Panc1 (cell line): Measurements from ENCODE around the gene MYRF. TPM values are rescaled to one million over a fixed set of nuclear protein-coding genes. Genes with fewer than 3 reads are reported as not detected.
A peak's percentile ranks its signal among the peaks of the same experiment; 100 is the strongest.

Experiments used
- ATAC-seq: fragments of 200-7000 bp; cut with Tn5 transposase; 2 replicates; pipeline ENCODE4 v1.9.1; 2020; ENCODE audit warnings: mild to moderate bottlenecking, moderate library complexity
- BruUV-seq: library from RNA; stranded (reverse); fragments of 400-500 nt; replicated peaks from 2 replicates; lab custom pipeline; 2021; lab: Mats Ljungman, UMichigan
- CTCF ChIA-PET: fragments of 300-600 bp; sonication (Branson Sonifier 250); formaldehyde crosslinking; loops from one replicate; lab custom pipeline; 2022; ENCODE audit warnings: antibody characterized with exemption; lab: Charles Lee
- POLR2A ChIA-PET: fragments of 300-600 bp; sonication (Branson Sonifier 250); formaldehyde crosslinking; loops from one replicate; lab custom pipeline; 2022; ENCODE audit warnings: antibody characterized with exemption; lab: Charles Lee
- DNase-seq: peaks from one replicate; pipeline ENCODE4 v3.0.0-alpha.2; 2010; ENCODE audit warnings: low read depth, low spot score
- H3K27ac ChIP-seq: 2 replicates; pipeline ENCODE4 v1.5.1; 2011; ENCODE audit warnings: mild to moderate bottlenecking, low read length, inconsistent platforms
- H3K27me3 ChIP-seq: fragments of 200-500 bp; sonication (Bioruptor generic); 2 replicates; pipeline ENCODE4 v1.6.0; 2014; ENCODE audit warnings: low read length, inconsistent platforms; ENCODE audit not compliant: control insufficient read depth, insufficient read depth
- H3K36me3 ChIP-seq: fragments of 200-500 bp; sonication (Bioruptor generic); 2 replicates; pipeline ENCODE4 v1.5.1; 2014; ENCODE audit warnings: inconsistent platforms, mild to moderate bottlenecking, low read length, moderate library complexity; ENCODE audit not compliant: control insufficient read depth, insufficient read depth
- H3K4me1 ChIP-seq: 2 replicates; pipeline ENCODE4 v1.5.1; 2011; ENCODE audit warnings: inconsistent platforms, mild to moderate bottlenecking, low read length, moderate library complexity; ENCODE audit not compliant: control insufficient read depth, insufficient read depth
- H3K4me3 ChIP-seq, 2 experiments: 2 replicates each; pipeline ENCODE4 v1.5.1; 2011 to 2012; ENCODE audit warnings: low read depth in 2 of 2, low read length in 2 of 2, mild to moderate bottlenecking in 2 of 2, inconsistent platforms in 1 of 2, moderate library complexity in 1 of 2
- H3K9me3 ChIP-seq: fragments of 200-500 bp; sonication (Bioruptor generic); 2 replicates; pipeline ENCODE4 v1.5.1; 2014; ENCODE audit warnings: low read depth, mild to moderate bottlenecking, inconsistent platforms, low read length, moderate library complexity; ENCODE audit not compliant: control insufficient read depth, insufficient read depth
- CTCF ChIP-seq: fragments of 450-650 bp; IDR thresholded peaks from 2 replicates; pipeline ENCODE4 v1.5.1; 2017; ENCODE audit warnings: mild to moderate bottlenecking
- POLR2AphosphoS5 ChIP-seq: IDR thresholded peaks from 2 replicates; pipeline ENCODE4 v1.6.1; 2012; ENCODE audit warnings: mild to moderate bottlenecking, low read depth, low read length, moderate library complexity
- REST ChIP-seq, 2 experiments: IDR thresholded peaks; 2 replicates each; pipeline ENCODE4 v1.6.1; 2011 to 2012; ENCODE audit warnings: low read depth in 2 of 2, control low read depth in 1 of 2, low read length in 1 of 2, mild to moderate bottlenecking in 1 of 2, moderate library complexity in 1 of 2; ENCODE audit not compliant: insufficient read depth in 1 of 2
- SIN3A ChIP-seq: IDR thresholded peaks from 2 replicates; pipeline ENCODE4 v1.6.1; 2012; ENCODE audit warnings: low read depth, mild to moderate bottlenecking, low read length, moderate library complexity, borderline replicate concordance; ENCODE audit not compliant: insufficient read depth
- TCF7L2 ChIP-seq: IDR thresholded peaks from 2 replicates; pipeline ENCODE4 v1.6.1; 2011; ENCODE audit warnings: mild to moderate bottlenecking, low read depth, low read length, inconsistent platforms
- in situ Hi-C: cut with HindIII; loops from 2 replicates; pipeline ENCODE4 v1.10.0; 2016; ENCODE audit warnings: low sequenced_read_pairs, low pct_unique_long_range_greater_than_20kb
- intact Hi-C: fragments of 100-400 bp; cut with micrococcal nuclease; formaldehyde crosslinking; loops from one replicate; pipeline ENCODE4 v1.10.0; 2022; ENCODE audit not compliant: unreplicated experiment
- total RNA-seq: library from RNA; stranded (reverse); gene quantifications from one replicate; pipeline ENCODE4 v1.2.1, GENCODE V29; 2021; ENCODE audit not compliant: unreplicated experiment

Gene MYRF
- total RNA-seq, 1 experiment from 2014 or later = 2.8 TPM

GRCh38 chr11:61792310-61793082 is 40.1 kb downstream of the MYRF start, which contains the start of the genes FEN1 and TMEM258:
Gene FEN1 (plus strand): TSS chr11:61792911. CDS start chr11:61795362, 2,451 bp downstream.
Gene TMEM258 (minus strand): TSS chr11:61792599. CDS start chr11:61792558, 41 bp downstream.
- Histone ChIP-seq H3K4me3 (peak within 1 kb of the TSS; percentile 99), H3K36me3 (peaks cover 7% of the 10 kb centered on the region; the same call in 1 of the 2 replicates), H3K4me1 (peaks cover 7% of the 10 kb centered on the region), H3K9me3 (no peaks in the 10 kb centered on the region), H3K27me3 (no peaks in the 10 kb centered on the region), H3K27ac (peak within 1 kb of the TSS; percentile 99)
- peak; percentile 95 for ATAC-seq
- TF ChIP-seq POLR2AphosphoS5 (peak; percentile 83), SIN3A (peak; percentile 73), REST (IDR thresholded peaks at IDR 0.05; ENCODE audit: insufficient read depth in 1 of 2, low read depth in 2 of 2, low read length in 1 of 2) (no peak)
- BruUV-seq = no TSS peak
- DNase-seq = peak; percentile 78
- intact Hi-C loops (no loop called here), in situ Hi-C loops (no loop called here)
- ChIA-PET POLR2A (interaction anchor here (0.6 to 1.4 kb wide), 3 partner anchors 23 to 425 kb away, joined by 3 to 4 read pairs (median 3); no protein-coding TSS in a partner anchor), CTCF (no interaction called here)

- in situ Hi-C loops = no loop called here
- TSS peak; percentile 83 for BruUV-seq
These were observed 40.8 kb downstream of the MYRF start for GRCh38 chr11:61793083-61793828.

More at GRCh38 chr11:61793083-61793828, 40.8 kb downstream of the MYRF start:
- Histone ChIP-seq H3K4me3 (peak overlapping the region; percentile 99), H3K4me1 (peaks cover 9% of the 10 kb centered on the region), H3K36me3 (peaks cover 7% of the 10 kb centered on the region; the same call in 1 of the 2 replicates), H3K27ac (peak overlapping the region; percentile 99), H3K27me3 (no peaks in the 10 kb centered on the region), H3K9me3 (no peaks in the 10 kb centered on the region)
- peak; percentile 64 for ATAC-seq
- intact Hi-C loops = no loop called here
- no peak for TF ChIP-seq REST (IDR thresholded peaks at IDR 0.05; ENCODE audit: insufficient read depth in 1 of 2, low read depth in 2 of 2, low read length in 1 of 2)
- TF ChIP-seq SIN3A = no peak
- TF ChIP-seq POLR2AphosphoS5 = no peak
- no peak for TF ChIP-seq CTCF
- no peak for TF ChIP-seq TCF7L2
- POLR2A ChIA-PET = interaction anchor here (0.6 to 1.4 kb wide), 3 partner anchors 22 to 426 kb away, joined by 3 to 4 read pairs (median 3); no protein-coding TSS in a partner anchor
- CTCF ChIA-PET = no interaction called here
- DNase-seq = no peak
